ENCODE data around the gene METTL1. TPM values are rescaled to one million over a fixed set of nuclear protein-coding genes. Genes with fewer than 3 reads are reported as not detected.
A peak's percentile ranks its signal among the peaks of the same experiment; 100 is the strongest.

METTL1 gene
- total and polyA plus RNA-seq, 2 experiments from 2014 or later = 18.9 to 39.5 TPM

GRCh38 chr12:57782243-57782607 lies 10.3 kb upstream of the METTL1 start:
- Histone ChIP-seq H3K9me2 (ENCODE audit: insufficient read depth) (no peaks in the 10 kb centered on the region), H3F3A (replicated peaks; ENCODE audit: low read depth) (no peaks in the 10 kb centered on the region), H3K36me3 (ENCODE audit: insufficient read depth) (peaks cover 18% of the 10 kb centered on the region; the same call in 1 of the 2 replicates), H3K27ac (ENCODE audit: low read depth) (no peak overlapping the region), H2AFZ (no peak overlapping the region), H3K4me1 (ENCODE audit: insufficient read depth) (peaks cover 5% of the 10 kb centered on the region; the same call in 1 of the 2 replicates), H3K4me3 (peak overlapping the region; percentile 100; the same call in 1 of the 2 replicates), H3K4me2 (no peak overlapping the region), H3K27me3 (ENCODE audit: insufficient read depth) (no peaks in the 10 kb centered on the region), H3K79me2 (replicated peaks; ENCODE audit: insufficient read depth) (peaks cover 18% of the 10 kb centered on the region), H4K20me1 (replicated peaks; ENCODE audit: insufficient read depth) (peaks cover 1% of the 10 kb centered on the region)
- Mint-ChIP-seq H3K36me3 (ENCODE audit: low read depth) (peaks cover 23% of the 10 kb centered on the region), H3K27ac (no peak overlapping the region), H3K9me3 (no peaks in the 10 kb centered on the region), H3K4me1 (peaks cover 4% of the 10 kb centered on the region; the same call in 1 of the 3 replicates), H3K27me3 (ENCODE audit: insufficient read depth, low read depth, poor library complexity) (peaks cover 5% of the 10 kb centered on the region), H3K4me3 (peak overlapping the region; percentile 100)
- no peak for DNase-seq (ENCODE audit: low spot score)
- no peak for ATAC-seq
- TF ChIP-seq EZH2phosphoT487 (IDR thresholded peaks at IDR 0.05; ENCODE audit: unreplicated experiment) (no peak), EZH2 (IDR thresholded peaks at IDR 0.05; ENCODE audit: low read depth, unreplicated experiment) (no peak), POLR2AphosphoS5 (IDR thresholded peaks at IDR 0.05; ENCODE audit: low read depth) (no peak), STAT1 (IDR thresholded peaks at IDR 0.05; ENCODE audit: unreplicated experiment) (no peak), ZNF331 (CRISPR knock-in tag; IDR thresholded peaks at IDR 0.05; ENCODE audit: low read depth) (no peak), NANOG (IDR thresholded peaks at IDR 0.05; ENCODE audit: borderline replicate concordance) (no peak)

DNA sequence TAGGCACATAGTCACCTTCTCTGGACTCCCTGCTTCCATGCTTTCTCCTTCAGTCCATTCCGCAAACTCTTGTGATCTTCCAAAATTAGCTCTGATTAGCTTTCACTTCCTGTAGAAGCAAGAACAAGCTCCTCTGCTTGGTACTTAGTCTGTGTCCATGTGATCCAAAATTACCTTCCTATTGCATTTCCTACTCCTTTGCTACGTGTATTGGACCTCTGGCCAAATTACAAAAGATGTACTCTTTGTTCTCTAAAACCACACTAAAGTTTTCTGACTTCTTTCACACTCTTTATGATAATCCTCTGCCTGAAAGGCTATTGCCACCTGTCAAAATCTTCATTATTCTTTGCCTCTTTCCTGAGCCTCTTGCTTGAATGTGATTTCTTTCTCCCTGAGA lies 9.9 kb upstream of the METTL1 start:
- Histone ChIP-seq H4K20me1 (replicated peaks; ENCODE audit: insufficient read depth) (no peaks in the 10 kb centered on the region; the same call in none of the 2 replicates), H3K36me3 (ENCODE audit: insufficient read depth) (peaks cover 13% of the 10 kb centered on the region; the same call in 1 of the 2 replicates), H3K27ac (ENCODE audit: low read depth) (no peak overlapping the region), H3K4me1 (ENCODE audit: insufficient read depth) (peaks cover 5% of the 10 kb centered on the region; the same call in 1 of the 2 replicates), H3K4me3 (no peak overlapping the region), H3K4me2 (no peak overlapping the region), H3F3A (replicated peaks; ENCODE audit: low read depth) (no peaks in the 10 kb centered on the region), H2AFZ (no peak overlapping the region), H3K79me2 (replicated peaks; ENCODE audit: insufficient read depth) (peaks cover 18% of the 10 kb centered on the region), H3K27me3 (ENCODE audit: insufficient read depth) (no peaks in the 10 kb centered on the region), H3K9me2 (ENCODE audit: insufficient read depth) (no peaks in the 10 kb centered on the region)
- Mint-ChIP-seq H3K9me3 (no peaks in the 10 kb centered on the region), H3K27me3 (ENCODE audit: insufficient read depth, low read depth, poor library complexity) (peaks cover 5% of the 10 kb centered on the region), H3K36me3 (ENCODE audit: low read depth) (peaks cover 20% of the 10 kb centered on the region), H3K27ac (no peak overlapping the region), H3K4me1 (peaks cover 4% of the 10 kb centered on the region; the same call in 1 of the 3 replicates), H3K4me3 (no peak overlapping the region; the same call in 2 of the 3 replicates)
- TF ChIP-seq ZNF114 (CRISPR knock-in tag; IDR thresholded peaks at IDR 0.05) = no peak
- no peak for TF ChIP-seq POLR2AphosphoS5 (IDR thresholded peaks at IDR 0.05; ENCODE audit: low read depth)
- DNase-seq (ENCODE audit: low spot score) (no peak), ATAC-seq (no peak)

DNA sequence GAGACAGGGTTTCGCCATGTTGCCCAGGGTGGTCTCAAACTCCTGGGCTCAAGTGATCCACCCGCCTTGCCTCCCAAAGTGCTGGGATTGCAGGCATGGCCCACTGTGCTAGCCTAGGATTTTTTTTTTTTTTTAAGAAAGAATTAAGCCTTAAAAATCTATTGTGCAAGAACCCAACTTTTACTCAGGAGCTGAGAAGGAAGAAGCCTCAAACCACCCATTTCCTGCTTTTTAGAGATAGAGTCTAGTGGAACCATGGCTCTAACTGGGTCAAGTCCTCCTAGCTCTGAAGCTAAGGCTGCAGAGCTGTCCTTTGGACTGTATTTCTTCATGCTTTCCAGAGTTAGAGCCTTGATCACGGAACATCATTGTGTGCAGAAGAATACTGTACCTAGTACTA lies 9.3 kb upstream of the METTL1 start:
- Histone ChIP-seq H3K4me2 (no peak overlapping the region), H4K20me1 (replicated peaks; ENCODE audit: insufficient read depth) (no peaks in the 10 kb centered on the region; the same call in 1 of the 2 replicates), H3K9me2 (ENCODE audit: insufficient read depth) (no peaks in the 10 kb centered on the region), H3K4me3 (no peak overlapping the region), H3K27ac (ENCODE audit: low read depth) (no peak overlapping the region), H3F3A (replicated peaks; ENCODE audit: low read depth) (no peaks in the 10 kb centered on the region), H2AFZ (no peak overlapping the region), H3K4me1 (ENCODE audit: insufficient read depth) (peaks cover 5% of the 10 kb centered on the region; the same call in 1 of the 2 replicates), H3K79me2 (replicated peaks; ENCODE audit: insufficient read depth) (peaks cover 18% of the 10 kb centered on the region), H3K27me3 (ENCODE audit: insufficient read depth) (no peaks in the 10 kb centered on the region), H3K36me3 (ENCODE audit: insufficient read depth) (peaks cover 9% of the 10 kb centered on the region; the same call in 1 of the 2 replicates)
- H3K27me3 Mint-ChIP-seq (ENCODE audit: insufficient read depth, low read depth, poor library complexity) = peaks cover 4% of the 10 kb centered on the region
- no peaks in the 10 kb centered on the region for H3K9me3 Mint-ChIP-seq
- H3K4me1 Mint-ChIP-seq = peaks cover 4% of the 10 kb centered on the region; the same call in 1 of the 3 replicates
- H3K4me3 Mint-ChIP-seq = no peak overlapping the region
- peaks cover 15% of the 10 kb centered on the region for H3K36me3 Mint-ChIP-seq (ENCODE audit: low read depth)
- ATAC-seq (no peak), DNase-seq (ENCODE audit: low spot score) (no peak)
- H3K27ac Mint-ChIP-seq = no peak overlapping the region
- no peak for TF ChIP-seq POLR2AphosphoS5 (IDR thresholded peaks at IDR 0.05; ENCODE audit: low read depth)
- TF ChIP-seq ZNF331 (CRISPR knock-in tag; IDR thresholded peaks at IDR 0.05; ENCODE audit: low read depth) = no peak
- TF ChIP-seq, protein P1, sequence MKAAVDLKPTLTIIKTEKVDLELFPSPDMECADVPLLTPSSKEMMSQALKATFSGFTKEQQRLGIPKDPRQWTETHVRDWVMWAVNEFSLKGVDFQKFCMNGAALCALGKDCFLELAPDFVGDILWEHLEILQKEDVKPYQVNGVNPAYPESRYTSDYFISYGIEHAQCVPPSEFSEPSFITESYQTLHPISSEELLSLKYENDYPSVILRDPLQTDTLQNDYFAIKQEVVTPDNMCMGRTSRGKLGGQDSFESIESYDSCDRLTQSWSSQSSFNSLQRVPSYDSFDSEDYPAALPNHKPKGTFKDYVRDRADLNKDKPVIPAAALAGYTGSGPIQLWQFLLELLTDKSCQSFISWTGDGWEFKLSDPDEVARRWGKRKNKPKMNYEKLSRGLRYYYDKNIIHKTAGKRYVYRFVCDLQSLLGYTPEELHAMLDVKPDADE (IDR thresholded peaks at IDR 0.05) = no peak
- TF ChIP-seq ZNF462 (CRISPR knock-in tag; IDR thresholded peaks at IDR 0.05) = no peak
- no peak for TF ChIP-seq ZNF114 (CRISPR knock-in tag; IDR thresholded peaks at IDR 0.05)
- TF ChIP-seq JUNB (IDR thresholded peaks at IDR 0.05; ENCODE audit: unreplicated experiment) = no peak
- no peak for TF ChIP-seq EZH2phosphoT487 (IDR thresholded peaks at IDR 0.05; ENCODE audit: unreplicated experiment)
